ENCODE results near the gene ABCC10.
"Not testable (repeated sequence)": the region's sequence is repeated elsewhere in the genome, so short reads cannot be mapped to it uniquely, and the experiment has no call there.

ABCC10 gene

DNA sequence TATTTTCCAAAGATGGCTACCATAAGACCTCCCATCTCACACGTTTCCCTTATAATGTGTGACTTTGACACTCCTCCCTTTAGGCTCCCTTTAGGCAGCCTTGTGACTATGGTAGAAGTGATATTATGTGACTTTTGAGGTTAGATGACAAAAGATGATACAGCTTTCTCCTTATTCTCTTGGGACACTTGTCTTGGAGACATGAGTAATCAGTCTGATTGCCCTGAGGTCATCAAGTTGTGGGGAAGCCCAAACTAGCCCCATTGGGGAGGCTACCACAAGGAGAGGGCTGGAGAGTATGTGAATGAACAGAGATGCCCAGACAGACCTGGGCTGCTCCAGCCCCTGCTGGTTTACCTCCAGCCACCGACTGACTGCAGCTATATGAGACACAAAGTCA lies 38.6 kb downstream of the ABCC10 start:
- H3K4me3 ChIP-seq (ENCODE audit: low read depth, low read length): no peak overlapping the region
- TF ChIP-seq, protein P1, sequence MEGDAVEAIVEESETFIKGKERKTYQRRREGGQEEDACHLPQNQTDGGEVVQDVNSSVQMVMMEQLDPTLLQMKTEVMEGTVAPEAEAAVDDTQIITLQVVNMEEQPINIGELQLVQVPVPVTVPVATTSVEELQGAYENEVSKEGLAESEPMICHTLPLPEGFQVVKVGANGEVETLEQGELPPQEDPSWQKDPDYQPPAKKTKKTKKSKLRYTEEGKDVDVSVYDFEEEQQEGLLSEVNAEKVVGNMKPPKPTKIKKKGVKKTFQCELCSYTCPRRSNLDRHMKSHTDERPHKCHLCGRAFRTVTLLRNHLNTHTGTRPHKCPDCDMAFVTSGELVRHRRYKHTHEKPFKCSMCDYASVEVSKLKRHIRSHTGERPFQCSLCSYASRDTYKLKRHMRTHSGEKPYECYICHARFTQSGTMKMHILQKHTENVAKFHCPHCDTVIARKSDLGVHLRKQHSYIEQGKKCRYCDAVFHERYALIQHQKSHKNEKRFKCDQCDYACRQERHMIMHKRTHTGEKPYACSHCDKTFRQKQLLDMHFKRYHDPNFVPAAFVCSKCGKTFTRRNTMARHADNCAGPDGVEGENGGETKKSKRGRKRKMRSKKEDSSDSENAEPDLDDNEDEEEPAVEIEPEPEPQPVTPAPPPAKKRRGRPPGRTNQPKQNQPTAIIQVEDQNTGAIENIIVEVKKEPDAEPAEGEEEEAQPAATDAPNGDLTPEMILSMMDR (IDR thresholded peaks at IDR 0.05; ENCODE audit: low read depth, low read length): no peak

GRCh38 chr6:43467265-43467664 lies 39.9 kb downstream of the ABCC10 start:
- not testable (repeated sequence) for H3K4me3 ChIP-seq (ENCODE audit: low read depth, low read length)

GRCh38 chr6:43467752-43468151 lies 40.4 kb downstream of the ABCC10 start:
- no peak overlapping the region for H3K4me3 ChIP-seq (ENCODE audit: low read depth, low read length)
- TF ChIP-seq, protein P1 (IDR thresholded peaks at IDR 0.05; ENCODE audit: low read depth, low read length): no peak

GRCh38 chr6:43468240-43468639 lies 40.9 kb downstream of the ABCC10 start:
- H3K4me3 ChIP-seq (ENCODE audit: low read depth, low read length): no peak overlapping the region
- TF ChIP-seq, protein P1 (IDR thresholded peaks at IDR 0.05; ENCODE audit: low read depth, low read length): no peak

- TF ChIP-seq, protein P1 (IDR thresholded peaks at IDR 0.05; ENCODE audit: low read depth, low read length): no peak
- H3K4me3 ChIP-seq (ENCODE audit: low read depth, low read length): no peak overlapping the region
These were observed 41.7 kb downstream of the ABCC10 start for GRCh38 chr6:43468748-43469681.

DNA sequence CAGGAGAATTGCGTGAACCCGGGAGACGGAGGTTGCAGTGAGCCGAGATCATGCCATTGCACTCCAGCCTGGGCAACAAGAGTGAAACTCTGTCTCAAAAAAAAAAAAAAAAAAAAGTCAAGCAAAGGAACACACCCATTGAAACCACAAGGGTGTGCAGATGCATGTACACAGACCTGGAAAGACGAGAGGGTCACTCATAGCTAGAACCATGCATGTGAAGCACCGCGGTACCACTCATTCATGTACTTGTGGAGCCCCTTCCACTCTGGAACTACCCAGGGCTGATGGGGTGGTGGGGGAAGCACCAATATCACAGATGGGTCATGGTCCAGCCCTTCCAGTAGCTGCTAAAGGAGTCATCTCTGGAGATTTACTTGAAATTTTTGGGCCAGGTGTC lies 42.6 kb downstream of the ABCC10 start:
- TF ChIP-seq, protein P1 (IDR thresholded peaks at IDR 0.05; ENCODE audit: low read depth, low read length): no peak
- no peak overlapping the region for H3K4me3 ChIP-seq (ENCODE audit: low read depth, low read length)

GRCh38 chr6:43471399-43471798 lies 44.1 kb downstream of the ABCC10 start:
- H3K4me3 ChIP-seq (ENCODE audit: low read depth, low read length): no peak overlapping the region
- TF ChIP-seq, protein P1 (IDR thresholded peaks at IDR 0.05; ENCODE audit: low read depth, low read length): no peak

Measured in WI38 (cell line).